HL-60 (cell line): Measurements from ENCODE around the gene DUSP7.

ENCODE experiments used
- POLR2AphosphoS5 ChIP-seq: IDR thresholded peaks from 2 replicates; pipeline ENCODE4 v1.6.1; 2012; ENCODE audit warnings: low read depth
- REST ChIP-seq: IDR thresholded peaks from 2 replicates; pipeline ENCODE4 v1.6.1; 2012; ENCODE audit warnings: low read depth; ENCODE audit not compliant: insufficient replicate concordance
- TF ChIP-seq, protein P1 (sequence below): IDR thresholded peaks from one replicate; pipeline ENCODE4 v1.5.1; 2011; ENCODE audit warnings: low read length, control low read depth, inconsistent platforms; ENCODE audit not compliant: insufficient read depth

DNA sequence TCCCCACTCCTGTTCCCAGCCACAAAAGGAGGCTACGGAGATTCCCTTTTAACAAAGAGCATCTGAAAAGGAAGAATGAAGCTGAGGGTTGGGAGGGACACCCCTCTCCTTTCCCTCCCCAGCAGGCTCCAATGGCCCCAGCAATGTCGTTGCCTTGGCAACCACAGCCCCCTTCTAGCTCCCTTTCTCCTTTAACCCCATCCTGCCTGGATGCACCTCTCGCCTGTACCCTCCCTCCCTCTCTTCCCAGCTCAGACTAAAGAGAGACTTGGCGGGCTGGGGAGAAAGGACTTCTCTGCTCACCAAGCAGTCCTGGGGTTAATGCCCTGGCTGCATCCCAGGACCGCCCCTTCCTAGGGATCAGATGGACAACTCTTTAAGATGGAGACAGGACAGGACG lies 53.6 kb downstream of the DUSP7 start:
- TF ChIP-seq, protein P1, sequence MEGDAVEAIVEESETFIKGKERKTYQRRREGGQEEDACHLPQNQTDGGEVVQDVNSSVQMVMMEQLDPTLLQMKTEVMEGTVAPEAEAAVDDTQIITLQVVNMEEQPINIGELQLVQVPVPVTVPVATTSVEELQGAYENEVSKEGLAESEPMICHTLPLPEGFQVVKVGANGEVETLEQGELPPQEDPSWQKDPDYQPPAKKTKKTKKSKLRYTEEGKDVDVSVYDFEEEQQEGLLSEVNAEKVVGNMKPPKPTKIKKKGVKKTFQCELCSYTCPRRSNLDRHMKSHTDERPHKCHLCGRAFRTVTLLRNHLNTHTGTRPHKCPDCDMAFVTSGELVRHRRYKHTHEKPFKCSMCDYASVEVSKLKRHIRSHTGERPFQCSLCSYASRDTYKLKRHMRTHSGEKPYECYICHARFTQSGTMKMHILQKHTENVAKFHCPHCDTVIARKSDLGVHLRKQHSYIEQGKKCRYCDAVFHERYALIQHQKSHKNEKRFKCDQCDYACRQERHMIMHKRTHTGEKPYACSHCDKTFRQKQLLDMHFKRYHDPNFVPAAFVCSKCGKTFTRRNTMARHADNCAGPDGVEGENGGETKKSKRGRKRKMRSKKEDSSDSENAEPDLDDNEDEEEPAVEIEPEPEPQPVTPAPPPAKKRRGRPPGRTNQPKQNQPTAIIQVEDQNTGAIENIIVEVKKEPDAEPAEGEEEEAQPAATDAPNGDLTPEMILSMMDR: no peak
- TF ChIP-seq POLR2AphosphoS5 (no peak), REST (no peak)
